A549 (cell line): Measurements from ENCODE around the gene CIB4. TPM values are rescaled to one million over a fixed set of nuclear protein-coding genes. Genes with fewer than 3 reads are reported as not detected.

Source experiments
- ATAC-seq, 2 experiments: fragments of 200-7000 bp in 1 of 2; fragments of >200 bp in 1 of 2; cut with Nextera tagmentation in 1 of 2; cut with Tn5 transposase in 1 of 2; 3 replicates each; pipeline versions ENCODE4 v1.8.0 to v1.9.1; 2018 to 2020; ENCODE audit warnings: mild to moderate bottlenecking in 1 of 2, moderate library complexity in 1 of 2
- CTCF ChIA-PET: fragments of 300-600 bp; sonication (Branson Sonifier 250); formaldehyde crosslinking; extraction: SDS; loops from one replicate; lab custom pipeline; 2021; ENCODE audit warnings: antibody characterized with exemption, inconsistent platforms; lab: Yijun Ruan, JAX
- POLR2A ChIA-PET: fragments of 350-600 bp; formaldehyde crosslinking; extraction: SDS; loops from one replicate; lab custom pipeline; 2021; ENCODE audit warnings: antibody characterized with exemption, inconsistent platforms; lab: Yijun Ruan, JAX
- DNase-seq, 2 experiments: peaks; one replicate each; pipeline versions ENCODE4 v3.0.0 to v3.0.0-alpha.2; 2011 to 2016; ENCODE audit warnings: low read depth in 1 of 2, low spot score in 1 of 2
- FAIRE-seq: peaks from 2 replicates; lab custom pipeline; 2011; peaks lifted over from hg19 to GRCh38; lab: Jason Lieb, UNC
- H3K27ac ChIP-seq, 2 experiments: fragments of >200 bp; sonication (Bioruptor Twin); formaldehyde crosslinking; 3 replicates each; pipeline ENCODE4 v1.5.1; 2016 to 2017
- H3K4me1 ChIP-seq: fragments of >200 bp; sonication (Bioruptor Twin); formaldehyde crosslinking; 3 replicates; pipeline ENCODE4 v1.6.1; 2016
- H3K4me2 ChIP-seq: fragments of >200 bp; sonication (Bioruptor Twin); formaldehyde crosslinking; 3 replicates; pipeline ENCODE4 v1.6.1; 2016
- H3K4me3 ChIP-seq: fragments of >200 bp; sonication (Bioruptor Twin); formaldehyde crosslinking; 3 replicates; pipeline ENCODE4 v1.5.1; 2016
- H3K9me3 ChIP-seq: fragments of >200 bp; sonication (Bioruptor Twin); formaldehyde crosslinking; 3 replicates; pipeline ENCODE4 v1.6.1; 2016
- BHLHE40 ChIP-seq: IDR thresholded peaks from 2 replicates; pipeline ENCODE4 v1.6.1; 2012; ENCODE audit warnings: low read depth, low read length, inconsistent platforms
- CBX8 ChIP-seq: fragments of 200-600 bp; sonication (generic); IDR thresholded peaks from 2 replicates; pipeline ENCODE4 v1.6.1; 2016
- CEBPB ChIP-seq, 2 experiments: fragments of >200 bp in 1 of 2; sonication (Bioruptor Twin) in 1 of 2; formaldehyde crosslinking in 1 of 2; IDR thresholded peaks; 2 replicates each; pipeline ENCODE4 v1.6.1; 2012 to 2016
- CHD2 ChIP-seq: fragments of 150-350 bp; IDR thresholded peaks from 2 replicates; pipeline ENCODE4 v1.6.1; 2014; ENCODE audit warnings: low read length; ENCODE audit not compliant: partially characterized antibody
- CHD4 ChIP-seq: fragments of 200-600 bp; sonication (generic); IDR thresholded peaks from 2 replicates; pipeline ENCODE4 v1.6.1; 2016; ENCODE audit warnings: antibody characterized with exemption, mild to moderate bottlenecking, borderline replicate concordance
- EHF ChIP-seq: fragments of 250-450 bp; sonication (Bioruptor Pico); IDR thresholded peaks from 2 replicates; pipeline ENCODE4 v1.5.0; 2020; ENCODE audit warnings: mild to moderate bottlenecking
- EHMT2 ChIP-seq: fragments of 200-600 bp; sonication (generic); IDR thresholded peaks from 2 replicates; pipeline ENCODE4 v1.6.1; 2016; ENCODE audit warnings: antibody characterized with exemption, low read depth, mild to moderate bottlenecking, moderate library complexity
- ELK1 ChIP-seq: fragments of 150-350 bp; IDR thresholded peaks from 2 replicates; pipeline ENCODE4 v1.6.1; 2014; ENCODE audit warnings: low read depth, mild to moderate bottlenecking, low read length
- FOXS1 ChIP-seq: fragments of 250-450 bp; sonication (Bioruptor Pico); IDR thresholded peaks from 2 replicates; pipeline ENCODE4 v1.5.0; 2020; ENCODE audit warnings: mild to moderate bottlenecking, moderate library complexity
- HDAC2 ChIP-seq: fragments of 200-600 bp; sonication (generic); IDR thresholded peaks from 2 replicates; pipeline ENCODE4 v1.6.1; 2016
- HOXB13 ChIP-seq: fragments of 250-450 bp; sonication (Bioruptor Pico); IDR thresholded peaks from 2 replicates; pipeline ENCODE4 v1.5.0; 2020; ENCODE audit warnings: low read depth, mild to moderate bottlenecking, moderate library complexity
- HOXB5 ChIP-seq: fragments of 250-450 bp; sonication (Bioruptor Pico); IDR thresholded peaks from 2 replicates; pipeline ENCODE4 v1.5.0; 2020; ENCODE audit warnings: mild to moderate bottlenecking, moderate library complexity
- JUNB ChIP-seq: fragments of >200 bp; sonication (Bioruptor Twin); formaldehyde crosslinking; IDR thresholded peaks from 2 replicates; pipeline ENCODE4 v1.6.1; 2016
- KDM1A ChIP-seq: fragments of 200-600 bp; sonication (generic); IDR thresholded peaks from 2 replicates; pipeline ENCODE4 v1.6.1; 2016; ENCODE audit warnings: low read depth, mild to moderate bottlenecking
- KDM5A ChIP-seq: fragments of 200-600 bp; sonication (generic); IDR thresholded peaks from 2 replicates; pipeline ENCODE4 v1.6.1; 2016; ENCODE audit warnings: antibody characterized with exemption, mild to moderate bottlenecking
- MAX ChIP-seq: IDR thresholded peaks from 2 replicates; pipeline ENCODE4 v1.6.1; 2012
- MAZ ChIP-seq: fragments of 150-350 bp; IDR thresholded peaks from 2 replicates; pipeline ENCODE4 v1.6.1; 2014; ENCODE audit warnings: antibody characterized with exemption, low read depth, low read length, borderline replicate concordance
- MYC ChIP-seq: IDR thresholded peaks from 2 replicates; pipeline ENCODE4 v1.6.1; 2012; ENCODE audit warnings: mild to moderate bottlenecking, inconsistent platforms, low read length, improper control_type of control experiment, borderline replicate concordance
- POLR2A ChIP-seq: IDR thresholded peaks from 2 replicates; pipeline ENCODE4 v1.6.1; 2012; ENCODE audit warnings: mild to moderate bottlenecking, low read length
- RAD21 ChIP-seq, 2 experiments: fragments of >200 bp in 1 of 2; sonication (Bioruptor Twin) in 1 of 2; formaldehyde crosslinking in 1 of 2; IDR thresholded peaks in 1 of 2; conservative IDR thresholded peaks in 1 of 2; 2 replicates in 1 of 2; 3 replicates in 1 of 2; pipeline ENCODE4 v1.6.1; 2012 to 2018; ENCODE audit warnings: inconsistent platforms in 1 of 2
- RCOR1 ChIP-seq: fragments of 150-350 bp; IDR thresholded peaks from 2 replicates; pipeline ENCODE4 v1.6.1; 2014; ENCODE audit warnings: antibody characterized with exemption, low read length, low read depth
- RFX5 ChIP-seq: fragments of 450-650 bp; IDR thresholded peaks from 2 replicates; pipeline ENCODE4 v1.7.1; 2014; ENCODE audit warnings: antibody characterized with exemption, mild to moderate bottlenecking, moderate library complexity
- SMC3 ChIP-seq: fragments of >200 bp; sonication (Bioruptor Twin); formaldehyde crosslinking; IDR thresholded peaks from 3 replicates; pipeline ENCODE4 v1.6.1; 2018; ENCODE audit warnings: inconsistent platforms
- TP53 ChIP-seq: fragments of 250-450 bp; sonication (Bioruptor Pico); IDR thresholded peaks from 2 replicates; pipeline ENCODE4 v1.5.0; 2021; ENCODE audit warnings: mild to moderate bottlenecking, moderate library complexity
- ZC3H11A ChIP-seq: fragments of 450-650 bp; IDR thresholded peaks from 2 replicates; pipeline ENCODE4 v1.6.1; 2014; ENCODE audit warnings: antibody characterized with exemption, mild to moderate bottlenecking
- WGBS: methylation state at CpG from one replicate; pipeline ENCODE4 v1.1.6; 2017; ENCODE audit errors: missing lambda C conversion rate; 5-methylcytosine and 5-hydroxymethylcytosine counted together
- polyA plus RNA-seq, 4 experiments: library from polyadenylated mRNA; depleted of rRNA in 3 of 4; stranded (reverse); fragments of >200 nt; fragmentation: RNase III in 1 of 4; extraction: RNeasy Plus Mini Kit Qiagen cat#74134 plus additional on column Dnase treatment in 1 of 4; gene quantifications; 2 replicates in 3 of 4; 3 replicates in 1 of 4; pipeline ENCODE4 v1.2.3, GENCODE V29; 2011 to 2017
- TF ChIP-seq, protein P1 (sequence below): fragments of >200 bp; sonication (Bioruptor Twin); formaldehyde crosslinking; IDR thresholded peaks from 3 replicates; pipeline ENCODE4 v1.6.1; 2016
- TF ChIP-seq, protein P2 (sequence below): IDR thresholded peaks from 2 replicates; pipeline ENCODE4 v1.6.1; 2012
- TF ChIP-seq, protein P3 (sequence below): fragments of 450-650 bp; IDR thresholded peaks from 2 replicates; pipeline ENCODE4 v1.6.1; 2014; ENCODE audit warnings: antibody characterized with exemption
- TF ChIP-seq, protein P4 (sequence below): fragments of 200-600 bp; sonication (generic); IDR thresholded peaks from 2 replicates; pipeline ENCODE4 v1.6.1; 2016; ENCODE audit warnings: antibody characterized with exemption, mild to moderate bottlenecking, moderate library complexity

Gene CIB4
- polyA plus RNA-seq, 2 of the 4 experiments (the other 2 are of a cell fraction) = 0.30 to 1.0 TPM

- FAIRE-seq = no peak
Observed at GRCh38 chr2:26607698-26608097, 33.5 kb downstream of the CIB4 start.

GRCh38 chr2:26606847-26607190 lies 34.3 kb downstream of the CIB4 start:
- WGBS = 88% methylated on average over 5 of the region's 5 CpGs
- no peak for DNase-seq
- TF ChIP-seq HOXB5 (CRISPR knock-in tag) (no peak), JUNB (no peak), MYC (no peak), FOXS1 (CRISPR knock-in tag) (no peak), TP53 (CRISPR knock-in tag) (no peak), EHF (CRISPR knock-in tag) (no peak), CHD4 (no peak), HOXB13 (no peak), MAZ (no peak), KDM1A (no peak), RCOR1 (no peak), SMC3 (no peak), POLR2A (no peak), CEBPB (IDR thresholded peaks at IDR 0.05) (no peak)
- TF ChIP-seq, protein P1, sequence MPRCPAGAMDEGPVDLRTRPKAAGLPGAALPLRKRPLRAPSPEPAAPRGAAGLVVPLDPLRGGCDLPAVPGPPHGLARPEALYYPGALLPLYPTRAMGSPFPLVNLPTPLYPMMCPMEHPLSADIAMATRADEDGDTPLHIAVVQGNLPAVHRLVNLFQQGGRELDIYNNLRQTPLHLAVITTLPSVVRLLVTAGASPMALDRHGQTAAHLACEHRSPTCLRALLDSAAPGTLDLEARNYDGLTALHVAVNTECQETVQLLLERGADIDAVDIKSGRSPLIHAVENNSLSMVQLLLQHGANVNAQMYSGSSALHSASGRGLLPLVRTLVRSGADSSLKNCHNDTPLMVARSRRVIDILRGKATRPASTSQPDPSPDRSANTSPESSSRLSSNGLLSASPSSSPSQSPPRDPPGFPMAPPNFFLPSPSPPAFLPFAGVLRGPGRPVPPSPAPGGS = no peak
- TF ChIP-seq, protein P2, sequence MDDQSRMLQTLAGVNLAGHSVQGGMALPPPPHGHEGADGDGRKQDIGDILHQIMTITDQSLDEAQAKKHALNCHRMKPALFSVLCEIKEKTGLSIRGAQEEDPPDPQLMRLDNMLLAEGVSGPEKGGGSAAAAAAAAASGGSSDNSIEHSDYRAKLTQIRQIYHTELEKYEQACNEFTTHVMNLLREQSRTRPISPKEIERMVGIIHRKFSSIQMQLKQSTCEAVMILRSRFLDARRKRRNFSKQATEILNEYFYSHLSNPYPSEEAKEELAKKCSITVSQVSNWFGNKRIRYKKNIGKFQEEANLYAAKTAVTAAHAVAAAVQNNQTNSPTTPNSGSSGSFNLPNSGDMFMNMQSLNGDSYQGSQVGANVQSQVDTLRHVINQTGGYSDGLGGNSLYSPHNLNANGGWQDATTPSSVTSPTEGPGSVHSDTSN = no peak
- TF ChIP-seq, protein P3, sequence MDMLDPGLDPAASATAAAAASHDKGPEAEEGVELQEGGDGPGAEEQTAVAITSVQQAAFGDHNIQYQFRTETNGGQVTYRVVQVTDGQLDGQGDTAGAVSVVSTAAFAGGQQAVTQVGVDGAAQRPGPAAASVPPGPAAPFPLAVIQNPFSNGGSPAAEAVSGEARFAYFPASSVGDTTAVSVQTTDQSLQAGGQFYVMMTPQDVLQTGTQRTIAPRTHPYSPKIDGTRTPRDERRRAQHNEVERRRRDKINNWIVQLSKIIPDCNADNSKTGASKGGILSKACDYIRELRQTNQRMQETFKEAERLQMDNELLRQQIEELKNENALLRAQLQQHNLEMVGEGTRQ = no peak
- H3K4me2 ChIP-seq = no peak overlapping the region; the same call in 2 of the 3 replicates
- peak overlapping the region; percentile 57 to 80; a peak in 5 of 6 replicates for H3K27ac ChIP-seq
- no peak for ATAC-seq
- no peak for FAIRE-seq
- H3K4me3 ChIP-seq = no peak overlapping the region
- peaks cover 27% of the 10 kb centered on the region for H3K4me1 ChIP-seq
- ChIA-PET CTCF (interaction anchor here (0.6 to 18.4 kb wide), 33 partner anchors 9 to 303 kb away, joined by 3 to 736 read pairs (median 8); a partner anchor contains a TSS), POLR2A (no interaction called here)
- peaks cover 14% of the 10 kb centered on the region for H3K9me3 ChIP-seq

More at GRCh38 chr2:26607698-26608097, 33.5 kb downstream of the CIB4 start:
- no peak overlapping the region for H3K4me2 ChIP-seq
- TF ChIP-seq MAZ (no peak), ELK1 (no peak), CBX8 (no peak), KDM5A (no peak), POLR2A (no peak), CHD2 (no peak), MAX (no peak), EHMT2 (no peak), ZC3H11A (no peak), FOXS1 (CRISPR knock-in tag) (no peak), RFX5 (no peak), BHLHE40 (no peak), RAD21 (conservative IDR thresholded peaks at IDR 0.05 in 1 of 2, IDR thresholded peaks at IDR 0.05 in 1 of 2) (no peak), HDAC2 (no peak)
- TF ChIP-seq, protein P4, sequence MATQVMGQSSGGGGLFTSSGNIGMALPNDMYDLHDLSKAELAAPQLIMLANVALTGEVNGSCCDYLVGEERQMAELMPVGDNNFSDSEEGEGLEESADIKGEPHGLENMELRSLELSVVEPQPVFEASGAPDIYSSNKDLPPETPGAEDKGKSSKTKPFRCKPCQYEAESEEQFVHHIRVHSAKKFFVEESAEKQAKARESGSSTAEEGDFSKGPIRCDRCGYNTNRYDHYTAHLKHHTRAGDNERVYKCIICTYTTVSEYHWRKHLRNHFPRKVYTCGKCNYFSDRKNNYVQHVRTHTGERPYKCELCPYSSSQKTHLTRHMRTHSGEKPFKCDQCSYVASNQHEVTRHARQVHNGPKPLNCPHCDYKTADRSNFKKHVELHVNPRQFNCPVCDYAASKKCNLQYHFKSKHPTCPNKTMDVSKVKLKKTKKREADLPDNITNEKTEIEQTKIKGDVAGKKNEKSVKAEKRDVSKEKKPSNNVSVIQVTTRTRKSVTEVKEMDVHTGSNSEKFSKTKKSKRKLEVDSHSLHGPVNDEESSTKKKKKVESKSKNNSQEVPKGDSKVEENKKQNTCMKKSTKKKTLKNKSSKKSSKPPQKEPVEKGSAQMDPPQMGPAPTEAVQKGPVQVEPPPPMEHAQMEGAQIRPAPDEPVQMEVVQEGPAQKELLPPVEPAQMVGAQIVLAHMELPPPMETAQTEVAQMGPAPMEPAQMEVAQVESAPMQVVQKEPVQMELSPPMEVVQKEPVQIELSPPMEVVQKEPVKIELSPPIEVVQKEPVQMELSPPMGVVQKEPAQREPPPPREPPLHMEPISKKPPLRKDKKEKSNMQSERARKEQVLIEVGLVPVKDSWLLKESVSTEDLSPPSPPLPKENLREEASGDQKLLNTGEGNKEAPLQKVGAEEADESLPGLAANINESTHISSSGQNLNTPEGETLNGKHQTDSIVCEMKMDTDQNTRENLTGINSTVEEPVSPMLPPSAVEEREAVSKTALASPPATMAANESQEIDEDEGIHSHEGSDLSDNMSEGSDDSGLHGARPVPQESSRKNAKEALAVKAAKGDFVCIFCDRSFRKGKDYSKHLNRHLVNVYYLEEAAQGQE = no peak
- ChIA-PET CTCF (interaction anchor here (0.6 to 18.4 kb wide), 20 partner anchors 8 to 647 kb away, joined by 3 to 736 read pairs (median 20); partner anchors contain the start of gene KCNK3), POLR2A (no interaction called here)
- DNase-seq (no peak), ATAC-seq (no peak)
- H3K4me1 ChIP-seq = peaks cover 27% of the 10 kb centered on the region
- peak overlapping the region in 1 of 2 experiments; percentile 70; a peak in 3 of 6 replicates for H3K27ac ChIP-seq
- 85% methylated on average over 8 of the region's 8 CpGs for WGBS
- H3K4me3 ChIP-seq = no peak overlapping the region
- H3K9me3 ChIP-seq = peaks cover 14% of the 10 kb centered on the region
